Muscle layer of colon (tissue), 2 donors: ENCODE results near the gene PTRH2.

Source experiments
- H3K27ac ChIP-seq: one replicate; pipeline ENCODE4 v1.7.0; 2013; ENCODE audit warnings: low read depth, mild to moderate bottlenecking, low read length, moderate library complexity
- H3K27me3 ChIP-seq, 2 donors: one replicate each; pipeline ENCODE4 v1.7.0; 2013; ENCODE audit warnings: low read length in 2 of 2, mild to moderate bottlenecking in 2 of 2; ENCODE audit not compliant: insufficient read depth in 2 of 2, control insufficient read depth in 1 of 2
- H3K36me3 ChIP-seq: one replicate; pipeline ENCODE4 v1.7.0; 2013; ENCODE audit warnings: mild to moderate bottlenecking, low read length; ENCODE audit not compliant: insufficient read depth
- H3K4me1 ChIP-seq: one replicate; pipeline ENCODE4 v1.7.0; 2013; ENCODE audit warnings: mild to moderate bottlenecking, low read length; ENCODE audit not compliant: insufficient read depth
- H3K4me3 ChIP-seq, 2 donors: one replicate each; pipeline ENCODE4 v1.7.0; 2013; ENCODE audit warnings: low read length in 2 of 2, low read depth in 1 of 2, mild to moderate bottlenecking in 1 of 2, moderate library complexity in 1 of 2
- H3K9ac ChIP-seq: one replicate; pipeline ENCODE4 v1.7.0; 2013; ENCODE audit warnings: low read length
- H3K9me3 ChIP-seq: one replicate; pipeline ENCODE4 v1.7.0; 2013; ENCODE audit warnings: mild to moderate bottlenecking, low read length
- donor health status: abdominal sarcoma.
- donor health status: Adenocarcinoma of cecum.

PTRH2 gene

DNA sequence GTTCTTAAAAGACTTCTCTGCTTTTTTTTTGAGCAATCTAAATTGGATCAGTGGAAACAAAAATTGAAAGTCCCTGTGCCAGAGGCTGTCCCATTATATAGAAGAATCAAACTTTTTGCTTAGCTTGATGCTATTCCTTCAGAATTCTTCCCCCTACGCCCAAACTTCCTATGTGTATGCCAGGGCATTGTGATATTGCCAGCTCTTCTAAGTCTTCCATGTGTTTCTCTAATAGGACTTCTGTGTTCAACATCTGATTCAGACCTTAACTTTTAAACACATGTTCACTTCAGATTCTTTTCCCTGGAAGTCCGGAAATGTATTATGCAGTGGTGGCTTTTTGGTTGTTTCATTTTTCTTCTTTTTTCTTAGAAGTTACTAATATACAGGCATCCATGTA lies 18.7 kb downstream of the PTRH2 start:
- H3K9me3 ChIP-seq, result no peaks in the 10 kb centered on the region
- H3K4me1 ChIP-seq, result no peaks in the 10 kb centered on the region
- no peak overlapping the region for H3K9ac ChIP-seq
- no peaks in the 10 kb centered on the region for H3K27me3 ChIP-seq
- H3K27ac ChIP-seq, result no peak overlapping the region
- peaks cover 66% of the 10 kb centered on the region for H3K36me3 ChIP-seq
- H3K4me3 ChIP-seq, result no peak overlapping the region

DNA sequence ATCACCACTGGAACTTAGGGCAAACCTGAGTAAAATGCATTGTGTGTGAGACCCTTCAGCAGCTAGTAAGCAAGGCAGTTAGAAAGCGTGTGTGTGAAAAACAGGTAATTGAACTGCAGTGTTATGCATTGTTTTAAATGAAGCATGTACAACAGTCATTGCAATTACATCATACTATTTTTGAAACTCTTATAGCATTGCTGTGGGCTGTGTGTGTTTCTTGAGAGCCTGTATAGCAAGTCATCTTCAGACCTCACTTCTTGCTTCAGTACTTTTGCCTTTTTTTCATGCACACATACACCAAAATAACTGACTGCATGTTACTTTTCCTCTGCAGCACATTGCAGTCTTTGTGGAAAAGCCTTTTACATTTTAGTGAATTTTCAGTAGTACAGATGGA lies 19.2 kb downstream of the PTRH2 start:
- H3K9ac ChIP-seq, result no peak overlapping the region
- H3K27ac ChIP-seq, result no peak overlapping the region
- H3K27me3 ChIP-seq, result no peaks in the 10 kb centered on the region
- H3K36me3 ChIP-seq, result peaks cover 69% of the 10 kb centered on the region
- H3K9me3 ChIP-seq, result no peaks in the 10 kb centered on the region
- no peak overlapping the region for H3K4me3 ChIP-seq
- H3K4me1 ChIP-seq, result no peaks in the 10 kb centered on the region

DNA sequence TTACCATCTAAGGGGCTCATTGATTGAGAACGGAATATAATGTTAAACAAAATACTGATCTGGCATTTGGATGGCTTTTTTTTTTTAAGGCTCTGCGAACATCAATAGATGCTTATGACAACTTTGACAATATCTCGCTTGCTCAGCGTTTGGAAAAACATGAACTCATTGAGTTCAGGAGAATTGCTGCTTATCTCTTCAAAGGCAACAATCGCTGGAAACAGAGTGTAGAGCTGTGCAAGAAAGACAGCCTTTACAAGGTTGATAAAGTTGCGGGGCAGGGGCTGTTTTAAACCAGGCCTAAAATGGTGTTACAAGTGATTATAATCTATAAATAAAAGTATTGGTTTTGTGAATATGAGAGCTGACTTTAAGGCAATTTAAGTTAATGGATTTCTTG lies 22.3 kb downstream of the PTRH2 start:
- no peak overlapping the region for H3K9ac ChIP-seq
- H3K4me3 ChIP-seq, result no peak overlapping the region
- no peaks in the 10 kb centered on the region for H3K27me3 ChIP-seq
- no peak overlapping the region for H3K27ac ChIP-seq
- H3K36me3 ChIP-seq, result peaks cover 79% of the 10 kb centered on the region
- no peaks in the 10 kb centered on the region for H3K4me1 ChIP-seq
- H3K9me3 ChIP-seq, result no peaks in the 10 kb centered on the region

DNA sequence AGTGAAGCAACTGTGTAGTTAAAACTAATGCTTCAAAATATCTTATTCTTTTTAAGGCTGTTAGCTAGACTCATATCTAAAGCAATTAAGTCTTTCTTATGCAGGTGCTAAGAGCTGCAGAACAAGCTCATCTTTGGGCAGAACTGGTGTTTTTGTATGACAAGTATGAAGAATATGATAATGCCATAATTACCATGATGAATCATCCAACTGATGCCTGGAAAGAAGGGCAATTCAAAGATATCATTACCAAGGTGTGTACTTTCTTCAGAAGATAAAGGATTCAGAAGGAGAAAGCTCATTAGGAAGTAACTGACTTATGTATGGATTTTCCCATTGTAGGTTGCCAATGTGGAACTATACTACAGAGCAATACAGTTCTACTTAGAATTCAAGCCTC lies 23.9 kb downstream of the PTRH2 start:
- no peak overlapping the region for H3K9ac ChIP-seq
- H3K4me1 ChIP-seq, result no peaks in the 10 kb centered on the region
- H3K4me3 ChIP-seq, result no peak overlapping the region
- H3K36me3 ChIP-seq, result peaks cover 75% of the 10 kb centered on the region
- no peaks in the 10 kb centered on the region for H3K27me3 ChIP-seq
- H3K27ac ChIP-seq, result no peak overlapping the region
- no peaks in the 10 kb centered on the region for H3K9me3 ChIP-seq

DNA sequence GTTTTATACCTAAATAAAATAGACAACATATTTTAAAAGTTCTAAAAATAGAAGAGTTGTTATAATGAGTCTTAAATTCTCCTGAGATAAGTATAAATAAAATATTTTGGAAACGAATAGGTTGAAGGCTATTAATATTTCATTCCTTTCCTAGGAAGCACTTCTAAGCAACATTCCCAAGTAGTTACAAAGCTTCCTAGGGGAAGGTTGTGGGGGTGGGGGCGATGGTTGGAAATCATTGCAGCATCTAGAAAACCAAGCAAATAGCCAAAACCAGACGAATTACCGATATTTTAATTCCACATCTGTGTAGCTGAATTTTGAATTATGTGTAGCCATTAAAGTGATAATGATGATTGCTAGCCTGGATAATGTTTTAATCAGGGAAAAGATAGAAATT lies 26.9 kb downstream of the PTRH2 start:
- no peak overlapping the region for H3K27ac ChIP-seq
- H3K9me3 ChIP-seq, result no peaks in the 10 kb centered on the region
- no peak overlapping the region for H3K9ac ChIP-seq
- H3K36me3 ChIP-seq, result peaks cover 84% of the 10 kb centered on the region
- no peaks in the 10 kb centered on the region for H3K27me3 ChIP-seq
- no peaks in the 10 kb centered on the region for H3K4me1 ChIP-seq
- H3K4me3 ChIP-seq, result no peak overlapping the region

DNA sequence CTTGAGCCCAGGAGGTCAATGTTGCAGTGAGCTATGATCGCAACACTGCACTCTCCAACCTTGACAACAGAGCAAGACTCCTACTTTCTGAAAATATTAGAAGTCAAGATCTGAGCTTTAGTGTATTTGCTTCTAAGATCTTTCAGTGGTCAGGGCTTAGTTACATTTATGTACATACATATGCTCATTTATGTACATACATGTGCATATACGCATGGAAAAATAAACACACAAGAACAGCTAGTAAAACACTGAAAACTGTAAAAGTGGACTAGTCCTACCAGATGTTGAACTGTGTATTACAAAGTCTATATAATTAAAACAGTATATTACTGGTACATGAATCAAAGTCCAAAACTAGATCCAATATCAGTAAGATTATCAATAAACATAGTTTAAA lies 28.3 kb downstream of the PTRH2 start:
- H3K4me3 ChIP-seq, result no peak overlapping the region
- H3K36me3 ChIP-seq, result peaks cover 87% of the 10 kb centered on the region
- H3K27me3 ChIP-seq, result no peaks in the 10 kb centered on the region
- no peak overlapping the region for H3K27ac ChIP-seq
- no peaks in the 10 kb centered on the region for H3K4me1 ChIP-seq
- H3K9me3 ChIP-seq, result no peaks in the 10 kb centered on the region
- no peak overlapping the region for H3K9ac ChIP-seq

DNA sequence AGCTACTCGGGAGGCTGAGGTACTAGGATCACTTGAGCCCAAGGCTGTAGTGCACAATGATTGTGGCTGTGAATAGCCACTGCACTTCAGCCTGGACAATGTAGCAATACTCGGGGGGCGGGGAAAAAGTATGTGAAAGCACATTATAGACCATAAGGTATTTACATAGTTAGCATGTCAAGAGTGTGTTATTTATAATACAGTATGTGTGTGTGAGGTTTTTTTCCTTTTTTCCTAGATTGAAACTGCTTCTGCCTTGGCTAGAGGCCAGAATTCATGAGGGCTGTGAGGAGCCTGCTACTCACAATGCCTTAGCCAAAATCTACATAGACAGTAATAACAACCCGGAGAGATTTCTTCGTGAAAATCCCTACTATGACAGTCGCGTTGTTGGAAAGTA lies 30.5 kb downstream of the PTRH2 start:
- Histone ChIP-seq H3K9ac (no peak overlapping the region), H3K4me1 (no peaks in the 10 kb centered on the region), H3K4me3 (no peak overlapping the region), H3K36me3 (peaks cover 80% of the 10 kb centered on the region), H3K27me3 (no peaks in the 10 kb centered on the region), H3K27ac (no peak overlapping the region), H3K9me3 (no peaks in the 10 kb centered on the region)

DNA sequence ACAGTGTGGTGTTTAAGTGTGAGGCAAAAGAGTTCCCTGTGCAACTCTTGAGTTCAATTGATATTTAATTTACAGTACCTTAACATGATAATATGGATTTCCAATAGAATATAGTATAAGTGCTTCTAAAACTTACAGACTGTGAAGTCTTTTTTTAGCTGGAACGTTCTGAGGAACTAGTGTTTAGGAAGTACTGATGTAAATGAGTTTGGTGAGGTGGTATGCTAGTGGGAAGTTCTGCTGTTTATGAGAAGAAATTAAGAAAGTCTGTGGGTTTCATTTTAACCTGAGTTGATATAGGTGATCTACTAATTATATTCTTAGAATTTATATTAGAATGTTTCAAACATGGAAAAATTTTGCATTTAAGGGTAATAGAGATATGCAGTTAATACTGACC lies 32.0 kb downstream of the PTRH2 start:
- no peaks in the 10 kb centered on the region for H3K9me3 ChIP-seq
- peaks cover 81% of the 10 kb centered on the region for H3K36me3 ChIP-seq

DNA sequence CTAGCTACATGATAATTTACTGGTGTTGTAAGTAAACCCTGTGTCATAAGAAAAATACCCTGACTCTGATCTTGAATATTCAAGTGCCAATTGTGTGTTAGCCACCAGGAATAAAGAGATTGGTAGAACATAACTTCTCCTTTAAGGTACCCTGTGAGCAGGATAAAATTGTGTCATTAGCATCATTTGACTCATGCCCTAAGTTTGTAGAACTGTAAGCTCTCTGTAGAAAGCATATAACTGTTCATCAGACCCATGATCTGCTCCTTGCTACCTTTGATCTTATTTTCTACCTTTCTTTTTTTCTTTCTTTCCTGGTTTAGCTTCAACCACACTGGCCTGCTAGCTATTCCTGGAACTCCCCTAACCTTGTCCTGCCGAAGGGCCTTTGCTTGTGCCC lies 35.8 kb downstream of the PTRH2 start:
- Histone ChIP-seq H3K4me3 (no peak overlapping the region), H3K9me3 (no peaks in the 10 kb centered on the region), H3K27me3 (no peaks in the 10 kb centered on the region), H3K4me1 (no peaks in the 10 kb centered on the region), H3K9ac (no peak overlapping the region), H3K36me3 (peaks cover 79% of the 10 kb centered on the region), H3K27ac (no peak overlapping the region)

More for the DNA sequence above, 32.0 kb downstream of the PTRH2 start:
- Histone ChIP-seq H3K27ac (no peak overlapping the region), H3K9ac (no peak overlapping the region), H3K4me1 (no peaks in the 10 kb centered on the region), H3K27me3 (no peaks in the 10 kb centered on the region), H3K4me3 (no peak overlapping the region)

DNA sequence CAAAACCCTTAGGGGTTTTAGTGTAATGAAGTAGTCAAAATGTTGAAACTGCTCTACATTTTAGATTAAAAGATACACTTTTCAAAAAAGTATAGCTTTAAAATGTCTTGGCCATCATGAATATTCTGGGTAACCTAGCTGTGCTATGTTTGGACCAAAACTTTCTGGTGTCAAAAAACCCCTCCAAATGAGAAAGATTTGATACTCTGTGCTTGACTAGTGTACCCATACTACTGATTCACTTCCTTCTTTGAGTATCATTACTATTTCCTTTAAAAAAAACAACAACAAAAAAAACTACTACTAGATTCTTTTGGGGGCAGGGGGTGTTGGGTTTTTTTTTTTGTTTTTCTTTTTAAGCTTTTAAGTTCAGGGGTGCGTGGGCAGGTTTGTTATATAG lies 37.3 kb downstream of the PTRH2 start:
- Histone ChIP-seq H3K27me3 (no peaks in the 10 kb centered on the region), H3K27ac (no peak overlapping the region), H3K4me1 (no peaks in the 10 kb centered on the region), H3K9ac (no peak overlapping the region), H3K9me3 (no peaks in the 10 kb centered on the region), H3K4me3 (no peak overlapping the region), H3K36me3 (peaks cover 72% of the 10 kb centered on the region)

DNA sequence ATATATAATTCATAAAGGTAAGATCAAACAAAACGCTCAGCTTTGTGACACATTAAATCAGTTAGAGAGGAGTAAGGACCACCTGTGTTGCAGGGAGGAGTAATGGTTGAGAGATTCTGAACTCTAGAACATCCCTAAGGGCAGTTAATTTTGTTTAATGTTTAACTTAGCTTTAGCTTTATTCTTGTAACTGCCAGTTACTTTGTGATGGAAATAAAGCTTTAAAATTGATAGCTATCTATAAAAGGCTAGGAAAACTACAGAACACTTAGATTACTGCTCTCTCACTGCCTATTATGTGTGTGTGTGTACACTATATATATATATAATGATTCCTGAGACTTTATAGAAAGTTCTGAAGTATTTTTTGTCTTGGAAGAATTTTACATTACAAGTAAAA lies 37.8 kb downstream of the PTRH2 start:
- H3K36me3 ChIP-seq, result peaks cover 72% of the 10 kb centered on the region
- H3K4me1 ChIP-seq, result no peaks in the 10 kb centered on the region
- no peak overlapping the region for H3K4me3 ChIP-seq
- H3K9ac ChIP-seq, result no peak overlapping the region
- no peaks in the 10 kb centered on the region for H3K9me3 ChIP-seq
- no peaks in the 10 kb centered on the region for H3K27me3 ChIP-seq
- no peak overlapping the region for H3K27ac ChIP-seq

DNA sequence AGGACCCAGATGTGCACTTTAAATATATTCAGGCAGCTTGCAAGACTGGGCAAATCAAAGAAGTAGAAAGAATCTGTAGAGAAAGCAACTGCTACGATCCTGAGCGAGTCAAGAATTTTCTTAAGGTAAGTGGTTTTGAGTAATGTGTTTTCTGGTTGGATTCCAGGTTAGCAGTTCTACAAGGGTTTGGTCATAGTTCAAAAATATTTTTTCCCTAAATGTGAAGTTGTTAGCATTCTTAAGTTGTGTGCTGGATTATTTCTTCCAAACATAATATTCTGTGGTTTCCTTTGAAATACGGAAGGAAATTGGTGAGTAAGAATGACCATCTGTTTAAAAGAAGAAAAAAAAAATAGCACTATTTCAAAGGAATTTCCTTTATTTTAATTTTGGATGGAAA lies 38.4 kb downstream of the PTRH2 start:
- Histone ChIP-seq H3K27ac (no peak overlapping the region), H3K4me3 (no peak overlapping the region), H3K9me3 (no peaks in the 10 kb centered on the region), H3K27me3 (no peaks in the 10 kb centered on the region), H3K36me3 (peaks cover 72% of the 10 kb centered on the region), H3K4me1 (no peaks in the 10 kb centered on the region), H3K9ac (no peak overlapping the region)
